GM21526 (cell line): ENCODE results near the gene SLC4A1.

Source experiments
- ATAC-seq: cut with Tn5 transposase; IDR thresholded peaks from one replicate; pipeline ENCODE4 v1.9.1; 2021; ENCODE audit warnings: moderate library complexity; ENCODE audit not compliant: unreplicated experiment, low FRiP score

The SLC4A1 gene

DNA sequence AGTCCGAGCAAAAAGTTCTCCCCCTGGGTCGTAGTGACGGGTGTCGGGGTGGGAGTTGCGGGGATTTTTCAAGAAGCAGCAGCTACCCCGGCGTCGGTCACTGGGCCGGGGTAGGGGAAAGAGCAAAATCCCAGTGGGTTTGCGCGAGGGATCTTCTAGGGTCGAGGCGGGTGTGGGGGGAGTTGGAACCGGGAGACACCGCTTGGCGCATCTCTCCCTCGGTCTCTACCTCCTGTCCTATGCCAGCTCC lies 46.1 kb downstream of the SLC4A1 start:
- ATAC-seq = no peak

DNA sequence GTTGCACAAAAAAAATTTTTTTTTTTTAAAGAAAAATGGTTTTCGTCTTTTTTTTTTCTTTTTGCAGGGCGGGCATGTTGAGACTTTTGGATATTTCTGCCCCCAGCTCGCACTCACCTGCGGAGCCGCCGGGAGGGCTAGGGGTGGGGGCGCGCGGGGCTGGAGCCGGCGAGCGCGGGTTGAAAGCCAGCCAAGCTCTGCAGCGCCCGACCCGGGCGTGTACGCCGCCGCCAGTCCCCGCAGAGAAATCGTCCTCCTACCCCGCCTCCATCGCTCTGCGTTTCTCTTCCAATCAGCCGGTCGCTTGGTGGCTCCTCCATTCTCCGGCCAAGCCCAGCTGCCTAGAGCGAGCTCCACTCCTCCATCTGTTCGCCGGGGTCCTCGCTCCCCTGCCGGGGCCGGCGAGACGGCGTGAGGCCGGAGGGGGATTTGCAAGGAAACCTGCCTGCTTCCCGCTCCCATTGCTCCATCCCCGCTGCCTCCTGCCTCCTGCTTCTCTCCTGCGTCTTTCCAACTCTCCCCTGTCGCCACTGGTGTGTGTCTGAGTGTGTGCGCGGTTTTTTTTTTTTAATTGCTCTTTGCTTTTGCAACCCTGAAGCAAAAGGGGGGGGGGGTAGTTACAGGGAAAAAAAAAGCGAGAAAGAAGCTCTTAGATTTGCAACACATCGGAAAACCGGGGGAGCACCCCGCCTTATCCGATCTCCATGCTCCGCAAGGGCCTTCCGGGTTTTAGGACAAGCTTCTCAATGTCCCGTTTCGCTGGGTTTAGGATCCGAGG lies 46.7 kb downstream of the SLC4A1 start:
- ATAC-seq = no peak

DNA sequence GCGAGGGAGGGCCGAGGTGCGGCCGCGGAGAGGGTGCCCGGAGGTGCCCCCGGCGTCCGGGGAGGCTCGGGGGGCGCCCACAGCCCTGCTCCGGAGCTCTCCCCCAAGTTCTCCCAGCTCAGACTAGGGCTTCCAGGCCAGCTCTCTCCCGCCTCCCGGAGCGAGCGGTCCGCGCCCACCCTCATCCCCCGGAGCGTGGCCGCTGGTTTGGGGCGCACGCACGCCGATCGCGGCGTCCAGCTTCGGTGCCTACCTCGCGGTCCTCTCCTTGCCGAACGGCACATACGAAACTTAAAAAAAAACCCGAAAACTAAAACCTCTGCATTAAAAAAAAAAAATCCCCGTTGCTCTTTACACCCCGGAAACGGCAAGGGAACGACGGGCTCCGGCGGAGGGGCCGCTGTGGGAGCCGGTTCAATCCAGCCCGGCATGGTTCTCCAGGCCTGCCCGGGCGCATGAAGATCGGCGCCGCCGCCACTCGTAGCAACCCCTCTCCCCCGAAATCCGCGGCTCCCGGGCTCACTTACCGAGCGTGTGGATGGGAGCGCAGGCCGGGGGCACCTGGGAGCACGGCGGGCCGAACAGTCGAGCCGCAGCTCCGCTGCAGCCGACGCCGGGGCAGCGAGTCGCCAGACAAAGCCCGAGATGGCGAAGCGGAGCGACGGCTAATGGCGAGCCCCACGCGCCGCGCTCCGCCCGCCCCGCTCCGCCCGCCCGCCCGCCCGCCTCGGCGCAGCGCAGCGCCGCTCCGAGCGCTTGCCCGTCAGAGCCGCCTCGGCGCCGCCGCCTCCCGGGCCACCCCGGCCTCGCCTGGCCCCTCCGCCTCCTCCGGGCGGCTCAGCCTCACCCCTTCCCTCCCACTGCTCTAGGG lies 47.5 kb downstream of the SLC4A1 start:
- ATAC-seq = no peak

DNA sequence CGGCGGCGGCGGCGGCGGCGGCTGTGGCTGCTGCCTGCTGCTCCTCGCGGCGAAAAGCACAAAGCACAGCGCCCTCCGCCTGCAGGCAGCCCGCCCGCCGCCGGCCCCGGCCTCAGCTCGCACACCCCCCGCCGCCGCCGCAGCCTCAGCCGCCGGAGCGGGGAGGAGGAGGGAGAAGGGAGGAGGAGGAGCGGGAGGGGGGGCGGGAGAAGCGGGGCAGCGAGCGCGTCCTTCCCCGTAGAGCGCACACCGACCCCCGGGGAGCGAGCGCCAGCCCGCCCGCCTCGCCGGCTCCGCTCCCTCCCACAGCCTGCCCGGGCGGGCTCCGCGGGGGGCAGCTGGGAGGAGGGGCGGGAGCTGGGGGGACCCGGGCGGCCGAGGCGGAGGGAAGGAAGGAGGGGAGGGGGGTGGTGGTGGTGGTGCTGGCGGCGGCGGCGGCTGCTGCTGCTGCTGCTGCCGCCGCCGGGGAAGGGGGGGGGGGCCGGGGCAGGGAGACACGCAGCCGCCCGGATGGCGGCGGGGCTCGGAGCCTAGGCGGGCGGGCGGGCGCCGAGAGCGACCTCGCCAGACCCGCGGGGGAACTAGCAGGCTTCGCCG lies 48.2 kb downstream of the SLC4A1 start, which contains the start of gene UBTF:
Gene UBTF, minus strand, starts transcription at position 60 of the 597 bp plus-strand sequence. CDS start 1,446 bp downstream, outside the sequence.
- no peak for ATAC-seq

DNA sequence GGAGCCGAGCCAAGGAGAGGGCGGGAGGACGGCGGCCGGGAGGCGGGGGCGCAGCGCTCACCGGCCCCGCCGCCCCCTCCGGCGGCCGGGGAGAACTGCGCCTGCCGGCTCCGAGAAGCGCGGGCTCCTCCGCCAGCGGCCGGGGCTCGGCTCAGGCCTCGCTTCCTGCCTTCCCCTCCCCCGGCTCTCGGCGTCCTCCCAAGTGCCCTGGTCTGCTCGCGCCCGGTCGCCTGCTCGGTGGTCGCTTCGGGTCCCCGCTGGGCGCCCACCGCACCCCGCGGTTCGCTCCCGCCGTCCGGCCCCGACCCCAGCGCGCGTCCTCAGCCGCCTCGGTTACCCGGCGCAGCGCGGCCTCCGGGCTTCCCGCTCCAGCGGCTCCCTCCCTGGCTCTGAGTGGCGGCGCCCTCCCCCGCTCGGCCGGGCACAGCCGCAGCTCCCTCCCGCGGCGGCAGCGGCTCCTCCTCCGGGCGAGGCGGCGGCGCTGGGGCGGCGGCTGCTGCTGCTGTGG lies 48.8 kb downstream of the SLC4A1 start:
- ATAC-seq = no peak

DNA sequence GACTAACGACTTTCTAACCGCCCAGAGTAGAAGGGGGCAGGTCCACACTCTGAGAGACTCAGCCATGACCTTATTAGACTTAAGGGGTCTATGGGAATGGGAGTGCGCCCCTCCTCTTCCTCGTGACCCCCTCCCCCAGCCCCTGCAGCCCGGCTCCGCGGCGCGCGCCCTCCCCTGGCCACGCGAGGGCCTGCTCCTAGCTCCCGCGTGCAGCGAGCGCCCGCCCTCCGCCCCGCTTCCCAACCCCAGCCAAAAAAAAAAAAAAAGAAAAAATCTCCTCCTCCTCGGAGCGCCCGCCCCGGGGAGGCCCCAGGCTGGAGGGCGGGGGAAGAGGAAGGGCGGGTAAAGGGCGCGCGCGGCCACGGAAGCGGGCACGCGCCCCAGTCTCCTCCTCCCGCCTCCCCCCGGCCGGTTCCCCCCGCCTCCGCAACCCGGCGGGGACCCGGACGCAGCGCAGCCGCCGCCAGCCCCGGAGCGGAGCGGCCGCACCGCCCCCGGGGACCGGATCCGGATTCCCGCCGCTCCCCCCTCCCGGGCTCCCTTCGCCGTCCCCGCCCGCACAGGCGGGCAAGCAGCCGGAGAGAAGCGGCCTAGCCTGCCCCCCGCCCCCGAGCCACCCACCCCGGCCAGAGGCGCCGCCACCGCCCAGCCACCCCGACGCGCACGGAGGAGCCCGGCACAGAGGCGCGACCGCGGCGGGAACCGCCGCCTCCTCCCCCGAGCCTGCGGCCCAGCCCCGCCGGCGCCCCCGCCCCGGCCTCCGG lies 49.4 kb downstream of the SLC4A1 start:
- no peak for ATAC-seq

DNA sequence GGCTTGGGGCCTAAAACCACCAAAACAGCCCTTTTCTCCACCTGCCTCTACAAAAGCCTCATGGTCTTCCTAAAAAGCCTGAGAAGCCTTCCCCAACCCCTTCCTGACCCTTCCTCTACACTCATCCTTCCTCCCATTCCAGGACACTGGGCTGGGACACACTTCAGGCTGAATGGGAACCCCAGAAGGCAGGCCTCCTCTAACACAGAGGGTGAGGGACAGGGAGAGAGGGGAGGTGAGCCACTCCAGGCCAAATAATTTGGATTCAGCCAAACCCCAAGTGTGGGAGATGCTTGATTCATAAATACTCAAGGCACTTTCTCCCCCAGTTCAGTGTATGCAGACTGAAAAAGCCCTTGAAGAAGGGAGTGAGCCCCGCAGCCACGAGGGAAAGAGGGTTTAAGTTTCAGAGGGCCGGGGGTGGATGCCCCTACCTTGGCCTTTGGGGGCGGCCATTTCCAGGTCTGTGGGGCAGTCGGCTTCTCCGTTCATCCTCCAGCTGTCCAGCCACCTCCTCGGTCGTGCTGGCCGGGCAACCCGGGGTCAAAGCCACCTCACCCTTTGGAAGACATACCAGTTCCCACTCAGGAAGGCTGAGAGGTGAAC lies 50.1 kb downstream of the SLC4A1 start:
- ATAC-seq = no peak

DNA sequence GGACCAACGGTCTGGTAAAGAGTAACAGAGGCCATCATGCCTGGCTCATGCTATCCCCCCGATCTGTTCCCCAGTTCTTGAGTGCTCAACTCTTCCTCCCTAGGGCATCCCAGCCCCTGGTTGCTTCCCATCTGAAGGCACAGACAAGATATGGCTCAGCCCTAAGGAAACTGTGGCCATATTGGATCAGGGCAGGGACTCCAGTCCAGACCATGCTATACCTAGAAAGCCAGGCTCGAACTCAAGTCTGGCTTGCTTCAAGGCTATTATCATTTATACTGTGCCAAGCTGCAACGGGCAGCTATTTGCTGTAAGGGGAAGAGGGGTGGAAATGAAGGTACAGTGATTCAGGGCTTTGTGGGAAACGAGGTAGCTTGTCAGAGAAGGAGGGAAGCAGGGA lies 51.2 kb downstream of the SLC4A1 start:
- ATAC-seq = no peak

DNA sequence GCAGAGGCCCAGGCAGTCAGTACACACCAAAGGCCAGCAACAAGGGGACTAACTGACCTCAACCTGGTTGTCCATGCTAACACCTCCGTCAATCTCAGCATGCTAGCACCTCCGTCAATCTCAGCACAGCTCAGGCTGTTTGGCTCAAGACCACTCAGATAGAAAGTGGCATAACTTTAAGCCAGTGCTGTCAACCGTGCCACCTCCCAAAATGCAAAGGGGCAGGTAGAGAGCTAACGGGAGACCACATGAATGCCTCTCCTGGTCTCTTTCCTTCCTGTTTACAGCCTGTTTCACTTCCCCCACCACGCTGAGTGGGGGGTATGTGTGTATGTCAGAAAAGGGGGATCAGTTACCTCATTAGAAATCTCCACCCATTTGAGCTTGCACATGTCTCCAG lies 51.8 kb downstream of the SLC4A1 start:
- ATAC-seq = no peak

DNA sequence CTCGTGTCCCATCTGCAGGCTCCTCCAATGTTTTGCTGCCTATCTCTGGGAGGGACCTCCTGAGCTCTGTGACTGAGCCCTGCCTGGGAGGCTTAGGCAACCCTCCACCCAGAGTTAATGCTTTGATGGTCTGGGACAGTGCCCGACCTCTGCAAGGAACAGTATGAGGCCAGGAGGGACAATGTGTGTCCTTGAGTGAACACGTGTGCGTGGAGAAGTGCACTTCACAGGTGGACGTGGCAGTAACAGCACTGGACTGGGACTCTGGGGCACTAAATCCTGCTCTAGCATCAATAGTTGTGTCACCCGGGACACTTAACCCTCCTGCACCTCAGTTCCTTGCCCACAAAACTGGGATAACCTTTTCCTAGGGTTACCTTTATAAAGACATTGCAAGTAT lies 53.0 kb downstream of the SLC4A1 start:
- ATAC-seq = no peak

DNA sequence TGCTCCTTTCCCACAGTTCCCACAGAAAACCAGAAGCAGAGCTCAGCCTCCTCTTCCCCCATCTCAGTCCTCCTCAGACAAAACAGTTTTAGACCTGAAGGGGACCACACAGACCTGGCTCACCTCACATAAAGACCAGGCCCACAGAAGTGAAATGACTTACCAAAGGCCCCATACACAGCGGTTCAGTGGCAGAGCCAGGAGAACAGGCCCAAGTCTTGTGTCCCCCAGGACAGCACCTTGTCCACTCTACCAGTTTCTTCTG lies 53.8 kb downstream of the SLC4A1 start:
- no peak for ATAC-seq

DNA sequence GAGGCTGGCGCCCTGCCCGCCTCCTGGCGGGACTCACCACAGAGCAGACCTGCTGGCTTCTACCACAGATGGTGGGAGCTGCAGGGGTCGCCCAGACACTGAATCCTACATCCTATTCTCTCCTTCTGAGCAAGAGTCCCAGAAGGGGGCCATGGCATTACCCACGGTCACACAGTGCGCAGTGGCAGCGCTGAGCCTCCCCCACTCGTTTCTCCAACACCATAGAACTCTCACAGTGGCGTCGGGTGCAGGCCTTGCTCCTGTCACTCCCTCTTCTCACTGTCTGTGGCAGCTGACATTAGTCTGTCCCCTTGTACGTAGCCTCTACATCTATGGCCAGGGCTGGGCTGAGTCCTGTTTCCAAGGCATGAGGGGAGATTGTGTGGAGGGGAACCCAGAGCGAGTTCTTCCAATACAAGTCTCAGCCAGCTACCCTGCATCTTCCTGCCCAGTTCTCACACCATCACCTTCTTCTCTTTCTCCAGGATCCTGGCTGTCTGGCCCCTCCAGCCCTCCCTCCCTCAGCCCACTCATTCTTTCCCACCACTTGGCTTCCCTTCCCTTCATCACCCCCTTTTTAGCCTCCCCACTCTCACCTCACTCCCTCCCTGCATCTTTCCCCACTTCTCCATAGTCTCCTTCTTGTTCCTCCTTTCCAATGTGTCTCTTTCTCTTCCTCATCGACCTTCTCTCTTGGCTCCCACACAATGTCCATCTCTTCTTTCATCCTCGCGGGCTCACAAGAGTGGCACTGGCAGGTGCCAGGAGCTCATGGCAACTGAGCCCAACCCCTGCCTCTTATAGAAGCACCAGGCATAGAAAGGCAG lies 54.3 kb downstream of the SLC4A1 start:
- no peak for ATAC-seq

DNA sequence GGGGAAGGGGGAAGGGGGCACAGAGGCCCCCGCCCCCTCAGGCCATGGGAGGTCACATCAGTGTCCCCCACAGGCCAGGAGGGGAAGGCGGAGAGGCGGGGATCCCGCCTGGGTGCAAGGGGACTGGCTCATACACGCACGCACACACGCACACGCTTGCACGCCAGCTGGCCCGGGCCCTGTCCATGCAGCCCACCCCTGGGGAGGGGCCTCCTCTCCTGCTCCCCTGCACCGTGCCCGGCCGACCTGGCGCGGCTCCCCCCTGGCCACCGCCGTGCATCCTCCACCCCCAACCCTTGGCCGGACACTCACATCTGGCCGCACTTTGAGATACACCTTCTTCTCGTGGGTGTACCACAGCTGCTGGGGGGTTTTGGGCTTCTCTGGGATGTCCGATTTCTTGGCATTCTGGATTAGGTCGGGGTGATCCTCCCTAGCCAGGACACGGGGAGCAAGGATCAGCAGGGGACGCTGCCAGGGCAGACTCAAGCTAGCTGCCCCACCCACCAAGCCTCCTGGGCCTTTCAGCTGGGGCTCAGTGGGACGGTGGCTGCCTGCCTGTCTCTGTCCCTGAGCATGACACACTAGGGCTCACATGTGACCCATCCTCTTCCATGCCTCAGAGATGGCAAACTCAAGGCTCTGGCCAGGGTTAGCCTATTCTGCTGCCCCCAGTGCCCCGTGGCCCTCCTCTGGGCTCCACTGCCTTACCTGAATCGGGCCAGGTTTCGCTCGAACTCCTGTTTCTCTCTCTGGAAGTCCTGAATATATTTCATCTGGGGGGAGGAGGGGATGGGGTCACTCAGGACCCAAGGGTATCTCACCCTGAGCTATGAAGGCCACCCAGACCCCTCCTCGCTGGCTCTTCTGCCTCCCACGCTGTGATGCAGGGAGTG lies 55.2 kb downstream of the SLC4A1 start:
- ATAC-seq = no peak

DNA sequence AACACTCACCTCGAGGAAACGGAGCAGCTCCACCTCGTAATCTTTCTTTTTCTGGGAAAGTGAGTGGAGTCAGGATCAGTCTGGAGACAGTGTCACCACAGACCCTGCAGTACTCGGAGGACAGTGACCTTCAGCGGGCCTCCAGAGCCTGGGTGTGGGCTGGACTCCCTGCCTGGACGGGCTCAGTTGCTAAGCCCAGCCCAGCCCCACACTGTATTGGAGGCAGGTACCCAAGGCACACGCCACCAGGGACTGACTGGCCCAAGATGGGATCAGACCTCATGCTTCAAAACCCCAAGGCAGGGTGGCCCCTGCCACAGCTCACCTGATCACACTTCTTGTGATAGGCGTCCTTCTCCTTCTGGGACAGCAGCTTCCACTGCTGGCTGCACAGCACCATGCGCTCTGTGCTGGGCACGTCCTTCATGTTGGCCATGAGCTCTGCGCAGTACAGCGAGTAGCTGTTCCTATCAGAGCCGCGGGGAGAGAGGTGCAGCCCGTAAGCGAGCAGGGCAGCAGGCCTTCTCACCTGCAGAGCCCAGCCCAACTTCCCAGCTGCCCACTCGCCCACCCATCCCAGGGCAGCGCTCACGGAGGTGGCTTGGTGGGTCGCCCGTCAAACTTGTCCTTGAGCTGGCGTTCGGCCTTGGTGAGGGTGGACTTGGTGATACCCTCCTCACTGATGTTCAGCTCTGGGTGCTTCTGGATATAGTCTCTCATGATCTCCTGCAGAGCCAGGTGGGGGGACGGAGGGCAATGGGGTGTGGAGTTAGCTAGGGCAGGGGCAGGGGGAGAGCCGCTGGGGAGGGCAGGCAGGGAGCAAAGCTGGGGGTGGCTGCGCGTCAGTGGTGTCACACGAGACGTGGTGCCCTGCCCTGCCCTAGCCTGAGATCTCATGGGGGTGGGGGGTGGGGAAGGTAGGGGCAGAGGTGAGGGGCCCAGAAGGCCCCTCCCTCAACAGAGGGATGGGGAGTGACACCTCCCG lies 56.4 kb downstream of the SLC4A1 start:
- no peak for ATAC-seq

DNA sequence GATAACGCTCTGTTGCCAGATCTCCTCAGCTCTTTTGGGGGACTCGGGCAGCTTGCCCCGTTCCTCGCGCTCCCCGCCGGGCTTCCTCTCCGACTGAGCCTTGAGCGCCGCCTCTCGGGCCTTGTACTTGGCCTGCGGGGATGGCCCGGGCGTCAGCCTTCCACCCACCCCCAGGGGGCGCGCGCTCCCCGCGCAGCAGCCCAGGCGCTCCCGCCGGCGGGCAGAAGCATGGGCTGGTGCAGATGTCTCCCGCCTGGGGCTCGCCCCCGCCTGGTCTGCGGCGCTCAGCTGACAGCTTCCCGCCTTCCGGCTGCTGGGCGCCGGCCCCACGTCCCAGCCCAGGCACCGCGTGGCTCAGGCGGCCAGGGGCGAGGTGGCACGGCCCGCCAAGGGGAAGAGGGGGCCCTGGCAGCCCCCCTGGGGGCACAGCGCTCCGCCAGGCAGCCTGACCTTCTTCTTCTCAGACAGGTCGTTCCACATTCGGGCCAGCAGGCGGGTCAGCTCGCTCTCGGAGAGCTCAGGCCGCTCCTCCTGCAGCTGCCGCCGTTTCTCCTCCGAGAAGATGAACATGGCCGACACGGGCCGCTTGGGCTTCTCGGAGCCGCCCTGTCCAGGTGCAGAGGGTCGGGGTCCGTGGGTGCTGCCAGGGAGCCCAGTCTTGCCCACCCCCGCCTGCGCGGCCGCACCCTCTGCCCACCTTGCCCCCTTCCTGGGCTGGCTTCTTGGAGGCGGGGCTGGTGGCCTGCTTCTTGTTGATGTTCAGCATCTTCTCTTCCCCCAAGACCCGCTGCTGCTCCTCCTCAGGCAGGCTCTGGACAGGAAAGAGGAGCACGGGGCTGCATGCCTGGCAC lies 57.4 kb downstream of the SLC4A1 start:
- ATAC-seq = no peak

DNA sequence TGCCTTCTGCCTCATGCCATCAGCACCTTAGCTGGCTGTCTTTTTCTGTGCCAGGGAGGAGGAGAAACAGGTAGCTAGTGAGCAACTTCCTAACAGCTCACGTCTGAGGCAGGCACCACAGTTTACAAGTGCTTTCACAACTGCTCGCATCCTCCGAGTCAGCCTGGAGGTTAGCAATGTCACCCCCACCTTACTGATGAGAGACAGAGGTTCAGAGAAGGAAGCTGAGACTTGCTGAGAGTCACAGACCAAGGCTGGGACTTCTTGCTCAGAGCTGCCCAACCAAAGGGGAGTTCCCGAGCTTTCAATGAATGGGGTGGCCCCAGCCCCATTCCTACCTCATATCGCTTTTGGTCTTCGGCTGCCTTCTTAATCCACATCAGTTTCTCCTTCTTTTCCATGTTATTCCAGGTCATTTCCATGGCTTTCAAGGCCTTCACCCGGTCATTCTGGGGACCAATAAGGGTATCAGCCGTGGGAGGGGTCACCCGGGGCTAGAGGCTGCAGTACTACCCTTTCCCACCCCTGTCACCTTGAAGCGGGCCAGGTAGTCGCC lies 58.1 kb downstream of the SLC4A1 start:
- no peak for ATAC-seq
